GM18861 (cell line): ENCODE results near the gene C15orf40.
A peak's percentile ranks its signal among the peaks of the same experiment; 100 is the strongest.
"Not testable (repeated sequence)": the region's sequence is repeated elsewhere in the genome, so short reads cannot be mapped to it uniquely, and the experiment has no call there.

Experiments used
- ATAC-seq: cut with Tn5 transposase; IDR thresholded peaks from one replicate; pipeline ENCODE4 v1.9.1; 2021; ENCODE audit not compliant: unreplicated experiment

The C15orf40 gene

GRCh38 chr15:83011271-83012075 lies at the start of gene C15orf40:
C15orf40 (minus strand) TSS chr15:83011639; CDS start chr15:83011607, 32 bp downstream.
- peak; percentile 85 for ATAC-seq

GRCh38 chr15:83057696-83058376 lies 46.4 kb upstream of the C15orf40 start:
- ATAC-seq, result no peak

- ATAC-seq, result no peak
Observed at GRCh38 chr15:83057002-83057401, 45.6 kb upstream of the C15orf40 start.

GRCh38 chr15:83053151-83053550 lies 41.7 kb upstream of the C15orf40 start:
- ATAC-seq, result no peak

- no peak for ATAC-seq
Observed at GRCh38 chr15:83046558-83047127, 35.2 kb upstream of the C15orf40 start.

GRCh38 chr15:83044156-83044555 lies 32.7 kb upstream of the C15orf40 start:
- no peak for ATAC-seq

DNA sequence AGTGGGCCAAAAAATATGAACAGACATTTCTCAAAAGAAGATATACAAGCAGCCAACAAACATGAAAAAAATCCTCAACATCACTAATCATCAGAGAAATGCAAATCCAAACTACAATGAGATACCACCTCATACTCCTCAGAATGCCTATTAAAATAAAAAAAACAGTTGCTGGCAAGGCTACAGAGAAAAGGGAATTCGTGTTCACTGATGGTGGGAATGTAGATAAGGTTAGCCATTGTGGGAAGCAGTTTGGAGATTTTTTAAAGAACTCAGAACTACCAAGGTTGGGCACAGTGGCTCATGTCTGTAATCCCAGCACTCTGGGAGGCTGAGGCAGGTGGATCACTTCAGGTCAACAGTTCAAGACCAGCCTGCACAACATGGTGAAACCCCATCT lies 27.8 kb upstream of the C15orf40 start:
- no peak for ATAC-seq

DNA sequence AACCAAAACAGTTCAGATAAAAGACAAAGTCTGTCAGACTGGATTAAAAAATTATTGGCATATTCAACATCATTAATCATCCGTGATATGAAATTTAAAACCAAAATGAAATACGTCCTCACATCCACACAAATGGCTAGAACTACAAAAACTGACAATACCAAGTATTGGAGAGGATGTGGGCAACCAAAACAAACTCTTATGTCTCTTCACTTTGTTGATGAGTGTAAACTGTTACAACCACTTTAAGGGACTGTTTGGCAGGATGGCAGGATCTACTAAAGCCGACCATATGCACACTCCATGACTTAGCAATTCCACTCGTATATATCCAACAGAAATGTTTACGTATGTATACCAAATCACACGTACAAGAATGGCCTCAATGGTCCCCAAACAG lies 24.8 kb upstream of the C15orf40 start:
- no peak for ATAC-seq

DNA sequence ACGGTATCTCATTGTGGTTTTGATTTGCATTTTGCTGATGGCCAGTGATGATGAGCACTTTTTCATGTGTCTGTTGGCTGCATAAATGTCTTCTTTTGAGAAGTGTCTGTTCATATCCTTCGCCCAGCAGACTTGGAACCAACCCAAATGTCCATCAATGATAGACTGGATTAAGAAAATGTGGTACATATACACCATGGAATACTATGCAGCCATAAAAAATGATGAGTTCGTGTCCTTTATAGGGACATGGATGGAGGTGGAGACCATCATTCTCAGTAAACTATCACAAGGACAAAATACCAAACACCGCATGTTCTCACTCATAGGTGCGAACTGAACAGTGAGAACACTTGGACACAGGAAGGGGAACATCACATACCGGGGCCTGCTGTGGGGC lies 19.8 kb upstream of the C15orf40 start:
- ATAC-seq, result not testable (repeated sequence)

DNA sequence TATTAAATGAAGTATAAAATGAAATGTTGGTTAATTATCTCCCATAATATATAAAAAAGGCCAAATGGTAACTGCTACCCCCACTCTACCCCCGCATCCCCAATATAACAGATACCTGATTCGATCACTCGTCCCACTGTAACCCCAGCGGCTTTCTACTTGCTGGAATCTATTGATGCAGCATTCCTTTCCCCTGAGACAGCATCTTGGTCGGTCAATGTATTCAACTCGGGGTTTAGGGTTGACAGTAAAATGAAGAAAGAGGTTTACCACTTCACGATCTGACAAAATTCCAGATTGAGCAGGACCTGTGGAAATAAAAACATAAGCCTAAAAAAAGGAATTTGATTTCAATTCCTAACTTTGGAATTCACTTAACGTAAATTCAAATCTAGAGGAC lies 18.6 kb upstream of the C15orf40 start:
- ATAC-seq, result no peak

GRCh38 chr15:83018436-83018835 lies 7.0 kb upstream of the C15orf40 start:
- no peak for ATAC-seq

- ATAC-seq, result no peak
Observed at GRCh38 chr15:83016906-83017305, 5.5 kb upstream of the C15orf40 start.

DNA sequence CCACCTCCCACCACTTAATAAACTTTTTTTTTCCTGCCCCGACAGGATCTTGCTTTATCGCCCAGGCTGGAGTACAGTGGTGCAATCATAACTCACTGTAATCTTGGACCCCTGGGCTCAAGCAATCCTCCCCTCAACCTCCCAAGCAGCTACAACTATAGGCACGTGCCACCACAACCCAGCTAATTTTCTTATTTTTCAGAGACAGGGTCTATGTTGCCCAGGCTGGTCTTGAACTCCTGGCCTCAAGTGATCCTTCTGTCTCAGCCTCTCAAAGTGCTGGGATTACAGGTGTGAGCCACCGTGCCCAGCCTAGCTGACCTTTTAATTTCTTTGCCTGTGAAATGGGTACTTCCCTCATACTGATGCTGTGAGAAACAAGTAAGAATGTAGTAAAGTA lies 3.9 kb upstream of the C15orf40 start:
- ATAC-seq, result no peak

GRCh38 chr15:83014205-83014653 lies 2.8 kb upstream of the C15orf40 start:
- no peak for ATAC-seq

- no peak for ATAC-seq
Observed at GRCh38 chr15:83012636-83013035, 1.2 kb upstream of the C15orf40 start.

DNA sequence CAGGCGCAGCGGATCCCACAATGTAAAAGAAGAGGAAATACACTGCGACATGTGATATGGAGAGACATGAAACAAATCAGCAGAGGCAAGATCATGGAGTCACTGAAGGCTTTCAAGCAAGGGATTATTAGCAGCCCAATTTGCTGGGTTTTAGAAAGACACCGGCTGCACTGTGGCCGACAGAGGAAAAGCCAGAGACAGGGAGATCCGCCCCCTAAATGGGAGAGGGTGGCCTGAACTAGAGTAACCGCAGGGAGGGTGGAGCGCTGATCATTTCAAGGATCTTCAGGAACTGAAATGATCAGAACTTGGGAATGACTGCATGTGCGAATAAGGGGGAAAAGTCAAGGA lies 612 bp upstream of the C15orf40 start:
- ATAC-seq, result no peak

GRCh38 chr15:83010709-83011270 lies 649 bp downstream of the C15orf40 start:
- ATAC-seq, result peak; percentile 64

DNA sequence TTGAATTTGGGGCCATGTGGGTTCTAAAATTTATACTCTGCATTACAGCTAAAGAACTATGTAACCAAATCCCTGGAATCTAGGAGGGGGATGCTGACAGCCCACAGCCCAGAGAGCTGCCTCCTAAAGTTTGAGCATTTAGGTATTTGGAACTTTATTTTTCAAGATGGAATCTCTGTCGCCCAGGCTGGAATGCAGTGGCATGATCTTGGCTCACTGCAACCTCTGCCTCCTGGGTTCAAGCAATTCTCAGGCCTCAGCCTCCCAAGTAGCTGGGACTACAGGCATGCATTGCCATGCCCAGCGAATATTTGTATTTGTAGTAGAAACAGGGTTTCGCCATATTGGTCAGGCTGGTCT lies 10.8 kb downstream of the C15orf40 start:
- not testable (repeated sequence) for ATAC-seq

DNA sequence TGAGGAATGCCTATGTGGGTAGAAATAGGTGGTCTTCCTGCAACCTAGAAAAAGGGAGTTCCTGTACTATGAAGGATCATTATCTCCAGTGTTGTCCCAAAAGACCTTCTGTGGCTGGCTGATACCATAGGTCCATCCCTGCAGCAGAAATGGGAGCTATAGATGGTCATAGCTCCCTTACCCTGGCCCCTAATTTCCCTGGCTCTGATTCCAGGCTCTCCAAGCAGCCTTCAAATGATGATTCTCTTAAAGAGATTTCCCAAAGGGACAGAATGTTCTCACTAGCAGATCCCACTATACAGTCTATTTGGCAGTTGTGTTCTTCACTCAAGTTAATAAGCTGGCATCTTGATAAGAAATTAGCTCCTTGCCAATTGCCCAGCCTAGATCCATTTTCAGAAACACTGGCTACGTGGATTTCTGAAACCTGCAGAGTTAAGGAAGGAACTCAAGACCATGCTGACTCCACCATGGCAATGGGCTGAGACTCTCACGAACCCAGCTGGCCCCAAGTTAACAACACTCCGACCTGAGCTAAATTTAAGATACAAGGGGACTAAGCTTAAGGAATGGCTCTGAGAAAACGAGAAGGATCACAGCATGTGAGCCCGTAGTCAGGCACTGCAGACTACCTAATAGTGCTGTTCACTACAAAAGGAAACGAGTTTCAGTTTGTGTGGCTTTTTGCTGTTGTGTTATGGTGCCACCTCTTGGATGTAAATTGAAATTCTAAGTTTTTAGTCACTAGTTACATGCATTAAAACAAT lies 11.4 kb downstream of the C15orf40 start:
- ATAC-seq, result peak; percentile 77

GRCh38 chr15:82999426-82999825 lies 12.0 kb downstream of the C15orf40 start:
- ATAC-seq, result no peak

- no peak for ATAC-seq
Observed at GRCh38 chr15:82995938-82996337, 15.5 kb downstream of the C15orf40 start.
